NCI-H82 (cell line): ENCODE measurements around the gene CPAMD8.
"Not testable (repeated sequence)": the region's sequence is repeated elsewhere in the genome, so short reads cannot be mapped to it uniquely, and the experiment has no call there.

Experiments used
- DNase-seq: peaks from one replicate; lab custom pipeline; 2025; lab: John Stamatoyannopoulos, UW

The CPAMD8 gene

DNA sequence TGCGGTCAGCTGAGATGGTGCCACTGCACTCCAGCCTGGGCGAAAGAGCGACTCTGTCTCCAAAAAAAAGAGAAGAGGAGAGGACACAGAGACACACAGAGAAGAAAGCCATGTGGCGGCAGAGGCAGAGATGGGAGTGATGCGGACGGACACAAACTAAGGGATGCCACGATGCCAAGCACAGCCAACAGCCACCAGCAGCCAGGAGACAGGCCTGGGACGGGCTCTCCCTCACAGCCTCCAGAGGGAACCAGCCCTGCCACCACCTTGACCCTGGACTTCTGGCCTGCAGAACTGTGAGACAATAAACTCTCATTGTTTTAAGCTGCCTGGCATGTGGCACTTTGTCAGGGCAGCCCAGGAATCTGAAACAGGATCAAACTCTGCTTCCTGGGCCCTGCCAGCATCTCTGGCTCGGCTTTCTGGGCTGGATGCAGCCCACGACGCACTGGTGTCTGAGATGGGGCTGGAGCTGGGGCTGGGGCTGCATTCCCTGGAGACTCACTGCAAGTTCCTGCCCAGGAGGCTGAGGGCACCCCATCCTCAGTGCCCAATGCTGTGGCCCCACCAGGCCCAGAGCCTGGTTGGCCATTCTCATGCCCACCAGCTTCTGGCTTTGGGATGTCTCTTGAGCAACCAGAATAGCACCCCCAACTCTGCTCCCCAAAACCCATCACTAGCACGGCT lies 134.8 kb downstream of the CPAMD8 start:
- DNase-seq: no peak

DNA sequence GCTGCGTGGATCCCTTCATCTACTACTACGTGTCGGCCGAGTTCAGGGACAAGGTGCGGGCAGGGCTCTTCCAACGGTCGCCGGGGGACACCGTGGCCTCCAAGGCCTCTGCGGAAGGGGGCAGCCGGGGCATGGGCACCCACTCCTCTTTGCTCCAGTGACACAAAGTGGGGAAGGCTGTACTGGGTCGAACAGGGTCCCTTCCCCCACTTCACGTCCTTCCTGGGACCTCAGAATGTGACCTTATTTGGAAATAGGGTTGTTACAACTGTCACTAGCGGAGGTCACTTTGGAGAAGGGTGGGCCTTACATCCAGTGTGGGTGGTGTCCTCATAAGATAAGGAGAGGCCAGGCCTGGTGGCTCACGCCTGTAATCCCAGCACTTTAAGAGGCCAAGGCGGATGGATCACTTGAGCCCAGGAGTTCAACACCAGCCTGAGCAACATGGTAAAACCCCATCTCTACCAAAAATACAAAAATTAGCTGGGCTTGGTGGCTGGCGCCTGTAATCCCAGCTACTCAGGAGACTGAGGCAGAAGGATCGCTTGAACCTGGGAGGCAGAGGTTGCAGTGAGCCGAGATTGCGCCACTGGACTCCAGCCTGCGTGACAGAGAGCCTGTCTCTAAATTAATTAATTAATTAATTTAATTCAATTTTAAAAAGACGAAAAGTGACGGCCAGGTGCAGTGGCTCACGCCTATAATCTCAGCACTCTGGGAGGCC lies 136.0 kb downstream of the CPAMD8 start:
- no peak for DNase-seq

DNA sequence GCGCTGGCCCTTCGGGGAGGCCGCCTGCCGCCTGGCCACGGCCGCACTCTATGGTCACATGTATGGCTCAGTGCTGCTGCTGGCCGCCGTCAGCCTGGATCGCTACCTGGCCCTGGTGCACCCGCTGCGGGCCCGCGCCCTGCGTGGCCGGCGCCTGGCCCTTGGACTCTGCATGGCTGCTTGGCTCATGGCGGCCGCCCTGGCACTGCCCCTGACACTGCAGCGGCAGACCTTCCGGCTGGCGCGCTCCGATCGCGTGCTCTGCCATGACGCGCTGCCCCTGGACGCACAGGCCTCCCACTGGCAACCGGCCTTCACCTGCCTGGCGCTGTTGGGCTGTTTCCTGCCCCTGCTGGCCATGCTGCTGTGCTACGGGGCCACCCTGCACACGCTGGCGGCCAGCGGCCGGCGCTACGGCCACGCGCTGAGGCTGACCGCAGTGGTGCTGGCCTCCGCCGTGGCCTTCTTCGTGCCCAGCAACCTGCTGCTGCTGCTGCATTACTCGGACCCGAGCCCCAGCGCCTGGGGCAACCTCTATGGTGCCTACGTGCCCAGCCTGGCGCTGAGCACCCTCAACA lies 136.6 kb downstream of the CPAMD8 start:
- DNase-seq: no peak

DNA sequence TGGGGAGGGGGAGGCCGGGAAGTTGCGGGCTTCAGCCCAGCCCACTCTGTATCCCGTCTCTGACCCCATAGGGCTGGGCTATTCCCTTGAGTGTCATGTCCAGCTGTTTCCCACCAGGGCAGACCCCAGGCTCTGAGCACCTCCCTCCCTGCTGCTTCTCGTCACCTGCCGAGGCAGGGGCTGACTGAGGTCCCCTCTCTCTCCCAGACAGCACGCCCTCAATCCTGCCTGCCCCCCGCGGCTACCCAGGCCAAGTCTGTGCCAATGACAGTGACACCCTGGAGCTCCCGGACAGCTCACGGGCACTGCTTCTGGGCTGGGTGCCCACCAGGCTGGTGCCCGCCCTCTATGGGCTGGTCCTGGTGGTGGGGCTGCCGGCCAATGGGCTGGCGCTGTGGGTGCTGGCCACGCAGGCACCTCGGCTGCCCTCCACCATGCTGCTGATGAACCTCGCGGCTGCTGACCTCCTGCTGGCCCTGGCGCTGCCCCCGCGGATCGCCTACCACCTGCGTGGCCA lies 137.2 kb downstream of the CPAMD8 start:
- DNase-seq: no peak

DNA sequence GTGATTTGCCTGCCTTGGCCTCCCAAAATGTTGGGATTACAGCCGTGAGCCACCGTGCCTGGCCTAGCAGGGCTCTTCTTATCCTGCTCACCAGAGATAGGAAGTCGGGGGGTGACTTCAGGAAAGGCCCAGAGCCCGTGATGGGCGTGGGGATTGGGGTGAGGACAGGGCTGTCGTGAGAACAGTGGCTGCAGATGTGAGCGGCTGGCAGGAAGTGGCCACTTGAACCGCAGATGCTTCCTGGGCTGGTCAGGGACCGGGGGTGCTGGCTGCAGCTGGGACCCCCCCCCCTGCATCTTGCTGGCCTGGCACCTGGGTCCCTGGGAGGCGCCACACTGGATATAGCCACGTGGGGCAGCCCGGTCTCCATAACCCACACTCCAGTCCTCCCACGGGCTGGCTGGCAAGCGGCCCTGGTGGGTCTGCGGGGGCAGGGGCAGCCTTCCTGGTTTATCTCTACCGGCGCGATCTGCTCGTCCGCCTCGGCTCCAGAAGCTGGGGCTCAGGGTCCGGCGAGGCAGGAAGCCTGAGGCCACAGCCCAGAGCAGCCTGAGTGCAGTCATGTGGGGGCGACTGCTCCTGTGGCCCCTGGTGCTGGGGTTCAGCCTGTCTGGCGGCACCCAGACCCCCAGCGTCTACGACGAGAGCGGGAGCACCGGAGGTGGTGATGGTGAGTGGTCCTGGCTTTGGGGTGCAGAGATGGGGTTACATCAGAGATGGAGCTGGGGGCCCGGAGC lies 137.8 kb downstream of the CPAMD8 start, which contains the start of gene F2RL3:
Gene F2RL3 (plus strand): TSS at position 371 of the 737 bp plus-strand sequence. CDS start 191 bp downstream, at position 562.
- DNase-seq: no peak

DNA sequence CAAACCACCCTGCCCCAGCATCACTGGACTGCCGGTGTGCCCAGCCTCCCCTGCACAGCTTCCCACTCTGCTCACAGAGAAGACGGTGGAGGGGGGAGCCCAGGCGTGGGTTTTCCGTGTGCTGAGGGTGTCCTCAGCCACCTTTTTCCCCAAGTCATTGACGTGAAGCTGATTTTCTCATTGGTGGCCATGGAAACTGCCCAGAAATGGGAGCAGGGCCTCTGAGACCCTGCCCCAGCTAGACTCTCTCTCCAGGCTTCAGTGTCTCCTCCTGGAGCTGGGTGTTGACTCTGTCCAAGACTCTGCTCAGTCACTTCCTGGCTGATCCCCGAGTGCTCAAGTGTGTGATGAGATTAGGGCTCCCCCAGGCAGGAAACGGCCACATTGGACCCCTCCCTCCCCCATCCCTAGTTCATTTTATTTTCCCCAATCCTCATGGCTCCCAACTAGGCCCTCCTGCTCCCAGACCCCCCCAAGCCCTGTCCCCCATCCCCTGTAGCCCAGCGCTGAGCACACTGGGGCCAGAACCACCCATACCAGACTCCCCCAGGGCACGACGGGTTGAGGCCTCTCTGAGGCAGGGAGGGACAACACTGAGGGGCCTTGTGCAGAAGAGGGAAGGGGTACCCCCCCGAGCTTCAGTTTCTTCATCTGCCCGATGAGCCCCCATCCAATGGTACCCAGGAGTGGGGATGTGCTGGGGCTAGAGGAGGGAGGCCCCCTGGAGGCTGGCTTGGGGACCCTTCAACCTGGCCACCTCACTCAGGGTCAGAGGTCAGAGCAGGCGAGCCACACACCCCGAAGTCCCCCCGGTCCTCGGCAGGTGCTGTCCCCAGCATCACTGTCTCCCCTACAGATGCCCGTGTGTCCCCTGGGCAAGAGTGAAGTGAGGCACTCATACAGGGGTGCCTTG lies 139.0 kb downstream of the CPAMD8 start:
- DNase-seq: no peak

DNA sequence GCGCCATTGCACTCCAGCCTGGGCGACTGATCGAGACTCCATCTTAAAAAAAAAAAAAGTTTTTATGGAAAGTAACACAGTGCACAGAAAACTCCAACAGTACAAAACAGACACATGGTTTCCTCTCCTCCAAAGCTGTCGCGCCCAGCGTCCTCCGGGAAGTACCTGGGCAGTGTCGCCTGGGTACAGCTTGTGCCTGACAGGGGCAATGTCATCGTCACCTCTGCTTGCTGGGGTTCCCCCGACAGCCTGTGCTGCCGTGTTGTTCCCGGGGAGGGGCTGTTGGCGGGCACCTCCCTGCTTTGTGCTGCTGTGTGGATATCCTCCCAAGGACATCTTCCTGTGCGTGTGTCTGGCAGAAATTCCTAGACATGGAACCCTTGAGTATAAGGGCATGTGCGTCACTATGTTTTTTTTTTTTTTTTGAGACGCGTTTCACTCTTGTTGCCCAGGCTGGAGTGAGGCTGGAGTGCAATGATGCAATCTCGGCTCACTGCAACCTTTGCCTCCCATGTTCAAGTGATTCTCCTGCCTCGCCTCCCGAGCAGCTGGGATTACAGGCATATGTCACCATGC lies 140.2 kb downstream of the CPAMD8 start:
- DNase-seq: no peak

DNA sequence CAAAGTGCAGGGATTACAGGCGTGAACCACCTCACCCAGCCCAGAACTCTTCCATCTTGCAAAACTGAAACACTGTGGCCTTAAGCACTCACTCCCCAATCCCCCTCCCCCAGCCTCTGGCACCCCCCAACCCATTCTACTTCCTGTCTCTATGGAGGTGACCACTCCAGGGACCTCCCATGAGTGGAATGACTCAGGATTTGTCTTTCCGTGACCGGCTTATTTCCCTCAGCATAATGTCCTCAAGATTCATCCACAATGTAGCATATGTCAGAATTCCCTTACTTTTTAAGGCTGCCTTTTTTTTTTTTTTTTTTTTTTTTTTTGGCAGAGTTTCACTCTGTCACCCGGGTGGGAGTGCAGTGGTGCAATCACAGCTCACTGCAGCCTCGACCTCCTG lies 141.4 kb downstream of the CPAMD8 start:
- no peak for DNase-seq

DNA sequence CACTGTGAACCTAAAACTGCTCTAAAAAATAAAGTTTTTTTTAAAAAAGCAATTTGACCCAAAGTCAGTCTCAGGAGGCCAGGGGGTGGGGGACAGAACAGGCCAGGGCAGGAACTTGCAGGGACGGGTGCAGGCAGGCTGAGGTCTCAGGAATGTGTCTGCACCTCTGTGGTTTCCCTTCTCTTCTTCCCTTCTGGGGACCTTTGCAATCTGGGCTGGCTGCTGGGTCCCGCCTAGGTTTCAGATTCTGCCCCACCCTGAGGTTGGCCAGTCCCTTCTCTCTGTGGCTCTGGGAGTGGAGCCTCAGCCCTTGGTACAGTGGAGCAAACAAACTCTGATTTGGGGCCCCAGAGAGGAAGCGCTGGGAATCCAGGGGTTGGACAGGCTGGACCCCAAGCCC lies 143.1 kb downstream of the CPAMD8 start:
- no peak for DNase-seq

DNA sequence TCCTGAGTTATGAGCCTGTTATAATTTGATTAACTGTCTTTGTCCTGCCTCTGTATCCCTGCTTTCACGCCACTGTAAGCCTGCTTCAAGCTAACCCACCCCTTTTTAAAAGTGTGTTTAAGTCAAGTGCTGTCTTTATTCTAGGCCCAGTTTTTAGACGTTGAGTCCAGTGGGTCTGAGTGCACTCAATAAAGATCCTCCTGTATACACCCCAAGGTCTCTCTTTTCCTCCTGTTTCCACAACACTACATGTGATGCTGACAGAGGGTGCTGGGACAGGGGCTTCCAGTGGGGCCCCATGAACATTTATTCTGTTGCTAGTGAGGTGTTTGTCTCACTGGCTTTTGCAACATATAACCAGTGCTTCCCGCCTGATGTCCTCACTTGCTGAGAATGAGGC lies 144.5 kb downstream of the CPAMD8 start:
- DNase-seq: no peak

DNA sequence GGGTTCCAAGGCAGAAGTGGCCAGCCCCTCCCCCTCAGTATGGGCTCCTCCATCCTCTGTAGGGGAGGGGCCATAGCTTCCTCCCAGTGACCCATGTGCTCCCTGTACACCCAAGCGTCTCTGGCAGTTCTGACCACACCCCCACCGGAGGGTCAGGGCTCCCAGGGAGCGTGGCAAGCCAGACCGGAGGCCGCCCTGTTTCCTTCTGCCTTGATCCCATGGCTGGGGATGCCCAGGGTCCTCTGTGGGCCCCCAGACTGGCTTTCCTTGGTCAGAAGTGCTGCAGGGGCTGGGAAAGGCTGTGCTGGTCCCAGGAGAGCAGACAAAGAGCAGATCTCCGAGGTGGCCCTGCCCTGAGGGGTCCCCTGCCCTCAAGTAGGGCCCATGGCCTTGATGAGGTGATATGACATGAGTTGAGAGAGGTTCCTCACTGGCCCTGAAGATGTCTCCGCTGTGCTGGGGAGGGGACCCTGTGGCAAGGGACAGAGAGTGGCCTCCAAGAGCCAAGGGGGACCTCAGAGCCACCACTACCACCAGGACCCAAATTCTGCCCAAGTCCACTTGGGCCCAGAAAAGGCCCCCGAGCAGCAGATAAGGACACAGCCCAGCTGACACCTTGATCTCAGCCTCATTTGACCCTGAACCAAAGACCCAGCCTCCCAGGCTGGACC lies 145.6 kb downstream of the CPAMD8 start:
- no peak for DNase-seq

DNA sequence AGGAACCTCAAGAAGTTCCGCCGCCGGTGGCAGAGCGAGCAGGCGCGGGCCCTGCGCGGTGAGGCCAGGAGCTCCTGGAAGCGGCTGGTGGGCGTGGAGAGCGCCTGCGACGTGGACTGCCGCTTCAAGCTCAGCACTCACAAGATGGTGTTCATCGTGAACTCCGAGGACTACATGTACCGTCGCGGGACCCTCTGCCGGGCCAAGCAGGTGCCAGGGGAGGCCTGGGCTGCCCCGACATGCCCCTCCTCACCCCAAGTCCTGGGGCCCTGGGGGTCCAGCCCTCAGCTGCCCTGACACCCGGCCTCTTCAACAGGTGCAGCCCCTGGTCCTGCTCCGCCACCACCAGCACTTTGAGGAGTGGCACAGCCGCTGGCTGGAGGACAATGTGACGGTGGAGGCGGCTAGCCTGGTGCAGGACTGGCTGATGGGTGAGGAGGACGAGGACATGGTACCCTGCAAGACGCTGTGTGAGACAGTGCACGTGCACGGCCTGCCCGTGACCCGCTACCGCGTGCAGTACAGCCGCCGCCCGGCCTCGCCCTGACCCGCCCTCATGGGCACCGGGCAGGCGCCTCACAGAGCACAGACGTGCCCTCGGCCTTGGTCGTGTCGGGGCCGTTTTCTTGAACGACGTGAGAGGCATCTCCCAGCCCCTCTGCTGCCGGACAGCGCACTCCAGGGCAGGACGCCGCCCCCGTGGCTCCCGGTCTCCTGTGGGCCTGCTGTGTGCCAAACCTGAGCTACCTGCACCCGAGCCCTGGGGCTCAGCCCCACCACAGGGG lies 148.2 kb downstream of the CPAMD8 start:
- no peak for DNase-seq

DNA sequence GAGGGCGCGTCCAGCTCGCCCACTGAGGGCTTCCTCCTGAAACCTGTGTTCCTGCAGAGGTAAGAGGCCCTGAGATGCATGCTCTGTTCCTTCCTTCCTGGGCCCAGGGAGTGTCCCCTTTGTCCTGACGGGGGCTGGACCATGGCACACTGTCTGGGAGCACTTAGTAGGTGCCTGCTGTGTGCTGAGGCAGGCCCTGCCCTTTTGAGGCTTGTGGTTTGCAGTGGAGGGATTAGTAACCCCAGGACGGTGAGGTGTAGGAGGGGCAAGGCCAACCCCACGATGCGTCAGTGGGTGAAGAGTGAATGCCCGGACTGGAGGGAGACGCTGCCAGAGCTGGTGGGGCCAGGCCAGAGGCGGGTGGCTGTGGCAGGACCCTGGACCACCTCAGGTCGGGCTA lies 149.0 kb downstream of the CPAMD8 start:
- no peak for DNase-seq

DNA sequence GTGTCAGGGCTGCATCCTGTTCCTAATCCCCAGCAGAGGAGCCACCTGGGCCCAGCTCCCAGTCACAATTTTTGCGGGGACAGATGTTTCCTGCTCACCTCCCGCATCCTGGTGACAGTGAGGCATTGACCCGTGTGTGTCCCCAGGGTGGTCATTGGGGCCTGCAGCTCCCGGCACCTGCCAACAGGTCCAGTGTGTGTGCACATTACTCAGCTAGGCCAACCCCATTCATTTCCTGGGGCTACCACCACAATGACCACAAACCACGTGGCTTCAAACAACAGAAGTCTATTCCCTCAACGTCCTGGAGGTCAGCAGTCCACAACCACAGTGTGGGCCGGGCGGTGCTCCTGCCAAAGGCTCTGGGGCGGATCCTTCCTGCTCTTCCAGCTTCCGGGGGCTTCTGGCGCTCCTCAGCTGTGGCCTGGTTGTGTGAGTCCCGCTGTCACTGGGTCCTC lies 149.7 kb downstream of the CPAMD8 start:
- no peak for DNase-seq

DNA sequence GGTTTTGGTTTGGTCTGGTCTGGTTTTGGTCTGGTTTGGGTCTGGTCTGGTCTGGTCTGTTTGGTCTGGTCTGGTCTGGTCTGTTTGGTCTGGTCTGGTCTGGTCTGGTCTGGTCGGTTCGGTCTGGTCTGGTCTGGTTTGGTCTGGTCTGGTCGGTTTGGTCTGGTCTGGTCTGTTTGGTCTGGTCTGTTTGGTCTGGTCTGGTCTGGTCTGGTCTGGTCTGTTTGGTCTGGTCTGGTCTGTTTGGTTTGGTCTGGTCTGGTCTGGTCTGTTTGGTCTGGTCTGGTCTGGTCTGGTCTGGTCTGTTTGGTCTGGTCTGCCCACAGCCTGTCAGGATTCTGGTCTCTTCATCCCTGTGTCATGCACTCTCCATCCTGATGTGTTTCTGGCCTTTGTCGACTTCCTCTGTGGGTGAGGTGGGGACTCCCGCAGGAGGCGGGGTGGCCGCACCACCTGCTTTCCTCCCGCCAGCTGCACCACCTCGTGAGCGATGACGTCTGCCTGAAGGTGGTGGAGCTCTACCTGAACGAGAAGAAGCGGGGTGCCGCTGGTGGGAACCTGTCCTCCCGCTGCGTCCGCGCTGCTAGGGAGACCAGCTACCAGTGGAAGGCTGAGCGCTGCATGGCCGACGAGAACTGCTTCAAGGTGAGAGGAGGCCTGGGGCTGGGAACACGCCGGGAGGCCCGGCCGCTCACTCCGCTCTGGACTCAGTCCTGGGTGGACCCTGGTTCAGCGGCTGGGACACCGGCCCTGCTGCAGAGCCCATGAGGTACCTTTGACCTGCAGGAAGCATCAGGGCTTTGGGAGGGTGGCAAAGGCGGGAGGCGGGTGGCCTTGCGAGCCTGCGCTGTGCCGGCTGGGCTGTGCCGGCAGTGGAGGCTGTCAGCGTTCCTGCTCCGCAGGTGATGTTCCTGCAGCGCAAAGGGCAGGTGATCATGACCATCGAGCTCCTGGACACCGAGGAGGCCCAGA lies 150.7 kb downstream of the CPAMD8 start:
- DNase-seq: no peak

DNA sequence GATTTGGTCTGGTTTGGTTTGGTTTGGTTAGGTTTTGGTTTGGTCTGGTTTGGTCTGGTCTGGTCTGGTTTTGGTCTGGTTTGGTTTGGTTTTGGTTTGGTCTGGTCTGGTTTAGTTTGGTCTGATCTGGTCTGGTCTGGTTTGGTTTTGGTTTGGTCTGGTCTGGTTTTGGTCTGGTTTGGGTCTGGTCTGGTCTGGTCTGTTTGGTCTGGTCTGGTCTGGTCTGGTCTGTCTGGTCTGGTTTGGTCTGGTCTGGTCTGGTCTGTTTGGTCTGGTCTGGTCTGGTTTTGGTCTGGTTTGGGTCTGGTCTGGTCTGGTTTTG lies 151.7 kb downstream of the CPAMD8 start:
- not testable (repeated sequence) for DNase-seq

DNA sequence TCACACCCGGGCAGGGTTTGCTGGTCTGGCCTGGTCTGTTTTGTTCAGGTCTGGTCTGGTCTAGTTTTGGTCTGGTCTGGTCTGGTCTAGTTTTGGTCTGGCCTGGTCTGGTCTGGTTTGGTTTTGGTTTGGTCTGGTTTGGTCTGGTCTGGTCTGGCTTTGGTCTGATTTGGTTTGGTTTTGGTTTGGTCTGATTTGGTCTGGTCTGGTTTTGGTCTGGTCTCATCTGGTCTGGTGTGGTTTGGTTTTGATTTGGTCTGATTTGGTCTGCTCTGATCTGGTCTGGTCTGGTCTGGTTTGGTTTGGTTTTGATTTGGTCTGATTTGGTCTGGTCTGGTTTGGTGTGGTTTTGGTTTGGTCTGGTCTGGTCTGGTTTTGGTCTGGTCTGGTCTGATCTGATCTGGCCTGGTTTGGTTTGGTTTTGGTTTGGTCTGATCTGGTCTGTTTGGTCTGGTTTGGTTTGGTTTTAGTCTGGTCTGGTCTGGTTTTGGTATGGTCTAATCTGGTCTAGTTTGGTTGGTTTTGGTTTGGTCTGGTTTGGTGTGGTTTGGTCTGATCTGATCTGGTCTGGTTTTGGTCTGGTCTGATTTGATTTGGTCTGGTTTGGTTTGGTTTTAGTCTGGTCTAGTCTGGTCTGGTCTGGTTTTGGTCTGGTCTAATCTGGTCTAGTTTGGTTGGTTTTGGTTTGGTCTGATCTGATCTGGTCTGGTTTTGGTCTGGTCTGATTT lies 152.2 kb downstream of the CPAMD8 start:
- DNase-seq: no peak

DNA sequence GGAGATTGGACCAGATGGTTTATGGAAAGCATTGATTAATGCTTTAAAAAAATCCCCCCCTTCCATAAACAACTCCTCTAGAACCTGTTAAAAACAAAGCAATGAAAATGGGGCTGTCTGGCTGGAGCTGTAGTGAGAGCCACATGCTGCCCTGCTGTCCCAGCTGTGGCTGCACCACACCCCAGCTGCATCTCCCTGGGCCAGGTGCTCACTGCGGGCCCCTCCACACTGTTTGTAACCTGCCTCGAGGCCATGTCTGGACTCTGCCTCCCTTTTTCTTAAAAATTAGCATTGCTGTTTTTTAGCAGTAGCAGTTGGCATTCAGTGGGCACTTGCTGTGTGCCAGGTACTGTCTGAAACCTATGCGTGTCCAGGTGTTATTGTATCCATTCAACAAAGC lies 153.0 kb downstream of the CPAMD8 start:
- DNase-seq: no peak
